DMS 273 (cell line): ENCODE results near the gene ZNF497.
"Not testable (repeated sequence)": the region's sequence is repeated elsewhere in the genome, so short reads cannot be mapped to it uniquely, and the experiment has no call there.

Source experiments
- DNase-seq: peaks from one replicate; lab custom pipeline; 2025; ENCODE audit not compliant: unreplicated experiment; lab: John Stamatoyannopoulos, UW

ZNF497 gene

DNA sequence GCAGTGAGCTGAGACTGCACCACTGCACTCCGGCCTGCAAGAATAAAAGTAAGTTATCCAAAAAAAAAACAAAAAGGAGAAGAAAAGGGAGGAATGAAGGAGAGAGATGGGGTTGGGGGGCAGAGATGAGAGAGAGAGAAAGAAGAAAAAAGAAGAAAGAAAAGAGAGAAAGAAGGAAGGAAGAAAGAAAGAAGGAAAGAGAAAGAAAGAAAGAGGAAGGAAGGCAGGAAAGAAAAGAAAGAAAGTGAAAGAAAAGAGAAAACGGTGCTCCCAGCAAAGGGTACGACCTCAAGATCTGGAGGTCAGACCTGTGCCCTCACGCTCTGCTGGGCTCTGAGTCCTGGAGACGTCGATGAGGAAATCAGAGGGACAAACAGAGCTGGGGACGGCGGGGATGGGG lies 13.0 kb downstream of the ZNF497 start:
- no peak for DNase-seq

DNA sequence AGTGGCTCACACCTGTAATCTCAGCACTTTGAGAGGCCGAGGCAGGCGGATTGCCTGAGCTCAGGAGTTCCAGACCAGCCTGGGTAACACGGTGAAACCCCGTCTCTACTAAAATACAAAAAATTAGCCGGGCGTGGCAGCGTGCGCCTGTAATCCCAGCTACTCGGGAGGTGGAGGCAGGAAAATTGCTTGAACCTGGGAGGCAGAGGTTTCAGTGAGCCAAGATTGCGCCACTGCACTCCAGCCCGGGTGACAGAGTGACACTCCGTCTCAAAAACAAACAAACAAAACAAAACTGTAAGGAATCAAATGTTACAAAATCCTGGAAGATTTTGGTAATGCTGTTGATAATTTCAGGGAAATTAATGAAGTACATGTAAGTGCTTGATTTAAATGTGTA lies 14.5 kb downstream of the ZNF497 start:
- not testable (repeated sequence) for DNase-seq

DNA sequence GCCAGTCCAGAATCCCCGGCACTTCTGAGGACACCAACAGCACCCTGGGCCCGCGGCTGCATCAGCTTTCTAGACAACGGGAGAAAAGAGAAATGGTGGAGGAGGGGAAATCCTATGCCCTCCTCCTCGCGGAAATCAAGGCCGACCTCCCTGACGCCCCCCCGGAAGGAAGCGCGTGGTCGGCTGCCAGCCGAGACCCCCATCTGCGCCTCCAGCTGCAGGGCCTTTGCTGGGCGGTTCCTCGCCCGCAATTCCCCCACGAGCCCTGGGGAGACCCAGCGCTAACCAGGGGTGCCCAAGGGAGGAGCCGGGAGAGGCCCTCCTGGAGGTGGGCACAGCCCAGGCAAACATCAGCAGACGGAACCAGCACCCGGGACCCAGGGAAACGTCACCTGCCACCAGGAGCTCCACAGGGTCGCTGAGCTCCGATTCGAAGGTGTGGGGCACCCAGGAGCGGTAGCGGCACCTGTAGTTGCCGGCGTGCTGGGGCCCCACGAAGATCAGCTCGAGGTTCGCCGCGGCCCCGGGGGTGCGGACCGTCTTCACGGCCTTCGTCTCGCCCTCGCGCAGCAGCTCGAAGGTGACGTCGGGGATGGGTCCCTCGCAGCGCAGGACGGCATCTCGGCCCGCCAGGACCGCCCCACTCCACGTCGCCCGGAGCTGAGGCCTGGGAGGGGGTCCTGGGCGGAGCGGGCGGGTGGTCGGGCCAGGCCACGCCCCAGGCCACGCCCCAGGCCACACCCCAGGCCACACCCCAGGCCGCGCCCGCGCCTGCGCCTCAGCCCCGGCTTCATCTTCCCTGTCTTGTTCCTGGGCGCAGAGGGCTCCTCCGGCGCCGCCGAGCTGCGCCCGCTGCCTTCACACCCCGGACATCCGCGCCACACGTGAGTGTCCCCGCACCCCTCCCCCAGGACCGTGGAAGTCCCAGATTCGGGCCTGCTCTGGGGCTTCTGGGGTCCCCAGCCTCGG lies 15.3 kb downstream of the ZNF497 start:
- peak; percentile 85 for DNase-seq

DNA sequence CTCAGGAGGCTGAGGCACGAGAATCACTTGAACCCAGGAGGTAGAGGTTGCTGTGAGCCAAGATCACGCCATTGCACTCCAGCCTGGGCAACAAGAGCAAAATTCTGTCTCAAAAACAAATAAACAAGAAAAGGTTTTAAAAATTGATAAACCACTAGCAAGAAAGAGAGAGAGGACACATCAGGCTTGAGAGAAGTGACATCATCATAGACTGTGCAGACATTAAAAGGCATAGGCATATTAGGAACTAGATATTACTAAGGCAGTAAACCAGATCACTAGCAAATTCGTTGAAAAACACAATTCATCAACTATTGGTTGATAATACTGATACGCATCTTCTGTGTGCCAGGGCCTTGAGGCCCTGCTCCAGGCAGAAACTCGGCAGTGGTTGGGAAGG lies 17.0 kb downstream of the ZNF497 start:
- DNase-seq = no peak

DNA sequence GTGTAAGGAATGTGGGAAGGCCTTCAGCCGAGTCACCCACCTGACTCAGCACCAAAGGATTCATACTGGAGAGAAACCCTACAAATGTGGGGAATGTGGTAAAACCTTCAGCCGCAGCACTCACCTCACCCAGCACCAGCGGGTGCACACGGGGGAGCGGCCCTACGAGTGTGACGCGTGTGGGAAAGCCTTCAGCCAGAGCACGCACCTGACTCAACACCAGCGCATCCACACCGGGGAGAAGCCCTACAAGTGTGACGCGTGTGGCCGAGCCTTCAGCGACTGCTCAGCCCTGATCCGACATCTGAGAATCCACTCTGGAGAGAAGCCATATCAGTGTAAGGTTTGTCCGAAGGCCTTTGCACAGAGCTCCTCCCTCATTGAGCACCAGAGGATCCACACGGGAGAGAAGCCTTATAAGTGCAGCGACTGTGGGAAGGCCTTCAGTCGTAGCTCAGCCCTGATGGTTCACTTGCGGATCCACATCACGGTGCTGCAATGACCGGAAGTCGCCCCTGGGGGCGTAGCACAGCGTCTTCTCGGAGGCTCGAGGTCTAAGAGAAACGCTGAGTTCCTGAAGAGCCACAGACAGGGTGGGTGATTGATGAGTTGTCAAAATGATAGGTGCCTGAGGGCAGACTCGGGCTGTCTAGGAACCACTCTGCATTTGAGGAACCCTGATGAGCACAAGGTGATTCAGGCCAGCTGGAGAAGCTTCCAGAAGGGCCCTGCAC lies 23.6 kb downstream of the ZNF497 start:
- no peak for DNase-seq

DNA sequence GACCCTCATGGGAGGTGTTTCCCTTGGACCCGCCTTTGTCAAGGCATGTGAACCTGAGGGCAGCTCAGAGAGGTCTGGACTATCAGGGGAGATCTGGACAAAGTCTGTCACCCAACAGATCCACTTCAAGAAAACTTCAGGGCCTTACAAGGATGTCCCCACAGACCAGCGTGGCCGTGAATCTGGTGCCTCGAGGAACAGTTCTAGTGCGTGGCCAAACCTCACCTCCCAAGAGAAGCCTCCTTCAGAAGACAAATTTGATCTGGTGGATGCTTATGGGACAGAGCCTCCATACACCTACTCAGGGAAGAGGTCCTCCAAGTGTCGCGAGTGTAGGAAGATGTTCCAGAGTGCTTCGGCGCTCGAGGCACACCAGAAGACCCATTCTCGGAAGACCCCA lies 24.2 kb downstream of the ZNF497 start:
- no peak for DNase-seq

DNA sequence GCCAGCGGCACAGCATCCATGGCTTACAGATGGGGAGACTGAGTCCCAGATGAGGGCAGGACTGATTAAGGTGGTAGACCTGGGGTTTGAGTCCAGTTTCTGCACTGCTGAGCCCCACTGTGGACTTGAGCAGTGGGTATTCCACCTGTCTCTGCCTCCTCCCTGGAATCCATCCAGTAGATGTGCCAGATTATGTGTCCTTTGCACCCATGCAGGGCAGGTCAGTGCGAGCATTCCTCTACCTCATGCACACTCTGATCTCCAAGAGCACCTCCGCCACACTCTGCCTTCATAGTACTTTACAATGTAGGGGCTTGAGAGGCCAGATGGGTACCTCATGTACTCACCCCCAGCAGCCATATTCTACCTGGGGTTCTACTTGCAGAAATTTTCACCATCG lies 25.7 kb downstream of the ZNF497 start:
- DNase-seq = no peak

DNA sequence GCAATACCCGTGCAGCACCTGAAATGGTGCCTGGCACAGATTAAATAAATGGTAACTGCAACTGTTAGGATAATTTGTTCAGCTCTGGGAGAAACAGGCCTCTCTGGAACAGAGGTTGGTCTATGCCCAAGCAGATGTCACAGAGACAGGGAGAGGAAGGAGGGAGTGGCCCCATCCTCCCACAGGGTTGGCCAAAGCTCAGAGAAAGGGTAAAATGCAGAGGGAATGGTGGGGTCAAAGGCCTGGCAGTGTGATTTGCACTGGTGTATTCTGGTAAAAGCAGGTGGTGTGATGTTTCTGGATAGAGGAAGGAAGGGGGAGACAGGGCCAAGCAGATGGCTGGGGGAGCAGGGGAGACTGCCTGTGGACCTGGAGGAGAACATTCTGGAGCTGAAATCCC lies 26.3 kb downstream of the ZNF497 start:
- no peak for DNase-seq

DNA sequence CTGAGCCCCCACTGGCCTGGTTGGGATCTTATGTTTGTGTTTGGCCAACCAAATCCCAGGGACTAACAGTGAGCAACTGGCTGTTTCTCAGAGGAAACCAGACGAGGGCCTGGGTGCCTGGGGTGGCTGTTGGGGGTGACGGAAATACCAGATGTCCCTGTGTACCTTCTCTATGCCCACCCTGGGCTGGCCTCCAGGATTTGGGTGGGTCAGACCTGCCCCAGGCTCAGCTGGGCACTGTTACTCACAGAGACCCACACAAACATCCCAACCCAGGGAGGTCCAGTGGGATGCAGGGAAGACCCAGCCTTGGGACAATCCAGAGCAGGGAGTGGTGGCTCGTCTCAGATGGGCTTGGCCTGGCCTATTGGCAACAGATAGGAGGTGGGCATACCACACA lies 26.9 kb downstream of the ZNF497 start:
- no peak for DNase-seq

DNA sequence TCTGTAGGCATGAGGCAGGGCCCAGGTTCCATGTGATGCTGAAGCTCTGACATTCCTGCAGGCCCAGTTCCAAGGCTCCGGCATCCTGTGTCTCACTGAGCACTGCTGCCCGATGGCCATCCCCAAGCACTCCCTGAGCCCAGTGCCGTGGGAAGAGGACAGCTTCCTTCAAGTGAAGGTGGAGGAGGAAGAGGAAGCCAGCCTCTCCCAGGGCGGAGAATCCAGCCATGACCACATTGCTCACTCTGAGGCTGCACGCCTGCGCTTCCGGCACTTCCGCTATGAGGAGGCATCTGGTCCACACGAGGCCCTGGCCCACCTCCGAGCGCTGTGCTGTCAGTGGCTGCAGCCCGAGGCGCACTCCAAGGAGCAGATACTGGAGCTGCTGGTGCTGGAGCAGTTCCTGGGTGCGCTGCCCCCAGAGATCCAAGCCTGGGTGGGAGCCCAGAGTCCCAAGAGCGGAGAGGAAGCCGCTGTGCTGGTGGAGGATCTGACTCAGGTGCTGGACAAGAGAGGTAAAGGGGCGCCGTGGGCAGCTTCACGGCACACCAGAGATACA lies 27.8 kb downstream of the ZNF497 start:
- DNase-seq = no peak

DNA sequence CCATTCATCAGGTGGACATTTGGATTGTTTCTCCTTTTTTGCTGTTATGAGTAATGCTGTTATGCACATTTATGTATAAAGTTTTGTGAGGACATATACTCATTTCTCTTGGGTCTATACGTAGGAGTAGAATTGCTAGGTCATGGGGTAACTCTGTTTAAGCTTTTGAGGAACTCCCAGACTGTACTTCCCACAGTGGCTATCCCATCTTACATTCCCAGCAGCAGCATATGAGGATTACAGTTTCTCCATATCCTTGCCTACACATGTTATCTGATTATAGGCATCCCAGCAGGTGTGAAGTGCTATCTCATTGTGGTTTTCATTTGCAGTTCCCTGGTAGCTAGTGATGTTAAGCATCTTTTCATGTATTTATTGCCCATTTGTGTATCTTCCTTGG lies 29.9 kb downstream of the ZNF497 start:
- DNase-seq = no peak

DNA sequence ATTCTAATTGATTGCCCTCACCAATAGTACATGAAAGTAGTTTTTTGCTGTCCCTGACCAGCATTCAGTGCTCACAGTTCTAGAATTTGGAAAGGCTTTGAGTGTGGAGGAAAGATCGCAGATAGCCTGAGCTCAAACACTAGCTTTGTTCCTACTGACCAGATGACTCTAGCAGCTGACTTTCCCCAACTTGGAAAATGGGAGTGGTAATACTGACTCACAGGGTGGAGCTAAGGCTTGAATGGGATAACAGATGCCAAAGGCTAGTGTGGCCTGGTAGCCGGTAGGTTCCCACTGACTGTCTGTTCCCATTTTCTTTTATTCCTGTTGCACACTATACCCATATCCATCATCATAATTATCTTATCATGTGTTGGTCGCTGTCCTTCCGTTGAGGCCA lies 32.1 kb downstream of the ZNF497 start:
- peak; percentile 68 for DNase-seq

DNA sequence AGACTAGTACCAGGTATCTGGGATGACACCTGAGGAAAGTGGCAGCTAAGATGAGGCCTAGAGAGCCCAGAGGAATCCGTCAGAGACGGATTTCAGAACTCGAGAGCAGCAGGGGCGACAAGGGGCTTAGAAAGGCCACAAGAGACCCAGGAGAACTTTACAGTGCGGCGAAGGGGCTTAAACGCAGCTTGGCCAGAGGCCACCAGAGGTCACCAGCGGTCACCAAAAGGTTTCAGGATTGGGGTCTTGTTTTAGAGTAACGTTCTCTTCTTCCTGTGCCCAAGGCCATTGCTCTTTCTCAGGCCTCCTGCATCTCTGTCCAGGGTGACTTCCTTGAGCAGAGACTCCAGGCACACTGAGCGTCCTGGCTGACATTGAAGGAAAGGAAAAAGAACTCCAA lies 33.6 kb downstream of the ZNF497 start:
- peak; percentile 56 for DNase-seq

DNA sequence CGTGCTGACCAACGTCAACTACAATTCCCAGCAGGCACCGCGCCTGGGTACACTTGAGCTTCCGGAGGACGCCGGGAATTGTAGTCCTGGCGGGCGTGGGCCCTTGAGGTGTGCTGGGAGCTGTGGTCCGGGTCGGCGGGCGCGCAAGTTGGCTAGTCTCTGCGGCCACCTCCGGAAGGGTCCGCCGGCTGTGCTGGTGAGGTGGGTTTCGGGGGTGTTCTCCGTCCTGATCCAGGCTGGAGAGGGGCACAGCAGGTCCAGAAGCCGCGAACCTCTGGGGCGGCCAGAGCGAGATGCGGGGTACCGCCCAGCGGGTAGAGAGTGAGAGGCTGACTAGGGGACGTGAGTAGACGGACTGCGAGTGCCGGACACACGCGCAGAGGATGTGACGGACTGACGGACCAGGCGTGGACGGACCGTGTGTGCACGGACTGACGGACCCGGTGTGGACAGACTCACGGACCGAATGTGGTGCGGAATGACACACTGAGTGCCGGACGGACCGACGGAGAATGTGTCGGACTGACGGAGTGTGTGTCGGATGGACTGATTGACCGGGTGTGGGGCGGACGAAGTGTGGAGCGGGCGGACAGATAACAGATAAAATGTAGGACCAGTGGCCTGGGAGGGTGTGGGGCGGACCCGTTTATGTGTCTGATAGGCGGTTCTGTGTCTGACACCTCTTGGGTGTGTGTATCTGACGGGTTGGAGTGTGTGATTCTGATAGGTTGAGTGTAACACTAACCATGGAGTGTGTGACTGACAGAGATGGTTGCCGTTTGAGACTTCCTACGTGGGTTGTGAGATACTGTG lies 35.4 kb downstream of the ZNF497 start, which contains the start of gene ZSCAN22:
Gene ZSCAN22, plus strand, starts transcription at position 81 of the 813 bp plus-strand sequence. CDS start 7,809 bp downstream, outside the sequence.
- peak; percentile 99 for DNase-seq

DNA sequence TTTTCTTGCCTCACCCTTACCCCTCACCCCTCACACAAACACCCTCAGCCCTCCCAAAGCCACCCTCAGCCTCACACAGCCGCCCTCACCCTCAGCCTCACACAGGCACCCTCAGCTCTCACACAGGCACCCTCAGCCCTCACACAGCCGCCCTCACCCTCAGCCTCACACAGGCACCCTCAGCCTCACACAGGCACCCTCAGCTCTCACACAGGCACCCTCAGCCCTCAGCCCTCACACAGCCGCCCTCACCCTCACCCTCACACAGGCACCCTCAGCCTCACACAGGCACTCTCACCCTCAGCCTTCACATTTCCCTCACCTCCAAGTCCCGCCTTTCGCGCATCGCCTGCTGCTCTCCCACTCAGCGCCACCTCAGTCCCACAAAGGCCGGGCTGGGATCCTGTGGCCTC lies 36.0 kb downstream of the ZNF497 start:
- no peak for DNase-seq

DNA sequence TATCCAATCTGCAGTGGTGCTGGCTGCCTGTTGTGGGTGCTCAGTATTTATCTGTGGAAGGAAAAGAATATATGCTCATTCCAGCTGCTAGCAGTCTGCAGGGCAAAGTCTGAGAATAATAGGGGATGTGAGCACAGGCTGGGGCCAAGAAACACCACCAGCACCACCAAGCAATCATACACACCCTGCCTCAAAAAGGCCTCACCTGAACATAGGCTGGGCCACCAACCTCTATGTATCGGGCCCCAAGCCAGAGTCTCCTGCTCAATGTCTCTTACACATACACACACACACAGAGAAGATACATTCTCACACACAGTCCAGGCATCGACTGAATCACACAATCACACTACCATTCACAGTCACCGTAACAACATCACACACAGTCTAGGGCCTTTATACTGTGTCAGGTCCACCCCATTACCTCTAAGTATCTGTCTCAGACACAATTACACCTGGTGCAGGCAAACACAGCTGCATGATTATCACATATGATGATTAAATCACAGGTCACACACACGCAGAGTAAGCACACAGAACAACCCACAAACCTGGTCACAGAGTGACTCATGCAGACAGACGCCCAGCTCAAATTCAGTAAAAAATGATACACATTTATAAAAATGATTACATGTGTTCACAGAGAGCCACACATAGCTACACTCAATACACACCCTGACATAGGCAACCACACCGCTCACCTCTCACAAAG lies 37.1 kb downstream of the ZNF497 start:
- no peak for DNase-seq

DNA sequence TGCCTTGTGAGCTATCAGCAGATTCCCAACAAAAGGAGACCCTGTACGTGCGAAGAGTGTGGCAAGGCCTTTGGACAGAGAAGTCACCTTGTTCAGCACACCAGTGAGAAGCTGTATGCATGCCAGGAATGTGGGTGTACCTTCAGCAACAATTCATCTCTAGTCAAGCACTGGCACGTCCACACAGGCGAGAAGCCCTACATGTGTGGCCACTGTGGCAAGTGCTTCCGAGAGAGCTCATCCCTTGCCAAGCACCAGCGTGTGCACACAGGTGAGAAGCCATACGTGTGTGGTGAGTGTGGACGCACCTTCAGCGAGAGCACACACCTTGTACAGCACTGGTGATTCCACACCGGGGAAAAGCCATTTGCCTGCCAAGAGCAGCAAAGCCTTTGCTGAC lies 43.3 kb downstream of the ZNF497 start:
- no peak for DNase-seq

DNA sequence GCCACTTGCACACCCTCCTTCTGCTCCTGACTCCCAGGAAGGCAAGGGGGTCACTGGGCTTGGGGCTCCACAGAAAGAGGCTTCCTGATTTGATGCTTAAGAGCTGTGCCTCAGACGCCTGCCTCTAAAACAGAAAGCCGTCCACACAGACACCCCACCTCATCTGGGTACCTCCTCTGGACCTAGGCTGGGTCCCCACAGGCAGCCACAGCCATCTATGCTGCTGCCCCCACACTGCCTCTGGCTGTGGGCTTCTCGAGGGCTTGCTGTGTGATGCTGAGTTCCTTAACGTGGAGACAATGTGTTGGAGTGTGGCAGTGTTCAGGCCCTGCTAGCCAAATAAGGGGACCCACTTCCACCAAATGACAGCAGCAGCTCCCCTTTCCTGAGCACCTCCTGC lies 44.3 kb downstream of the ZNF497 start:
- no peak for DNase-seq

DNA sequence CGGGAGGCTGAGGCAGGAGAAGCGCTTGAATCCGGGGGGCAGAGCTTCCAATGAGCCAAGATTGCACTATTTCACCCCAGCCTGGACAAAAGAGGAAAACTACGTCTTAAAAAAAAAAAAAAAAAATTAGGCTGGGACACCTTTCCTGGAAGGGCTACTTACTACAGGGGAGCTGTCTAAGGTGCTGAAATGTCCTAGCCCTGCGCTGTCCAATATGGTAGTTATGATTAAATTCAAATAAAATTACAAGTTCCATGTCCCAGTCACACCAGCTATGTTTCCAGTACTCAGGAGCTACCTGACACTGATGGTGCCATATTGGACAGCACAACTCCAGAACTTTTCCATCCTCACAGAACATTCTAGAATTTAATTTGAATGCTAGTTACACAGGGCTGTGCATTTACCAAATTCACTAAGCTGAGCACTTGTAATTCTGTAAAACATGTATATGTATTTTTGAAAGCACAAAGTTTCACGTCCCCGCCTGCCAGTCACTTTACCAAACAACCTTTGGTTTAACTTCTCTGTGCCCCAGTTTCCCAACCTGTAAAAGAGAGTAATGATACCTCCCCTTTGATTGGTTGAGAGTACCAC lies 45.0 kb downstream of the ZNF497 start:
- peak; percentile 27 for DNase-seq

DNA sequence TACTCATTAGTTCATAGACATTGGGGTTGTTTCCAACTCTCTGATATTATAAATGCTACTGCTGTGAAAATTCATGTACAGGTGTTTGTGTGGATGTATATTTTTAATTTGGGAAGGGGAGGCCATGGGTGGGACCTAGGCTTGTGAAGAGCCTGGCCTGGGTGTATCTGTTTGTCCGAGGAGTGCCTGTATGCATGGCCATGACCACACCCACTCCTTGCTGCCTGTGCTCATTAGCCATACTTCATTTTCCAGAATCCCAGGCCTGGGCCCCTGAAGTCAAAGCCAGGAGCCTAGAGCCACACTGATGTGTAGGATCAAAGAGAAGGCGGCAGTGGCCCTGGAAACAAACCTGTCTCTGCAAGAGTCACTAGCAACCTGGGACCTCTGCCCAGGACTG lies 47.0 kb downstream of the ZNF497 start:
- no peak for DNase-seq
